ENCODE results near the gene MYO10. TPM values are rescaled to one million over a fixed set of nuclear protein-coding genes. Genes with fewer than 3 reads are reported as not detected.

The MYO10 gene
- total RNA-seq, 2 donors from 2014 or later = 24.7 to 77.0 TPM

GRCh38 chr5:16980983-16981382, 44.9 kb upstream of the MYO10 start:
- 53% methylated on average over 3 of the region's 3 CpGs for WGBS
- intact Hi-C loops (cut with DNase I) = no loop called here
- TF ChIP-seq CTCF (IDR thresholded peaks at IDR 0.05) = no peak
- no peak for TF ChIP-seq POLR2AphosphoS5 (IDR thresholded peaks at IDR 0.05)
- TF ChIP-seq POLR2A (IDR thresholded peaks at IDR 0.05) = no peak
- Histone ChIP-seq H3K4me3 (no peak overlapping the region), H3K4me1 (replicated peaks) (no peaks in the 10 kb centered on the region), H3K36me3 (no peaks in the 10 kb centered on the region), H3K9me3 (no peaks in the 10 kb centered on the region), H3K27me3 (replicated peaks; ENCODE audit: insufficient read depth) (no peaks in the 10 kb centered on the region), H3K27ac (no peak overlapping the region)
- DNase-seq (ENCODE audit: low spot score) = no peak

DNA sequence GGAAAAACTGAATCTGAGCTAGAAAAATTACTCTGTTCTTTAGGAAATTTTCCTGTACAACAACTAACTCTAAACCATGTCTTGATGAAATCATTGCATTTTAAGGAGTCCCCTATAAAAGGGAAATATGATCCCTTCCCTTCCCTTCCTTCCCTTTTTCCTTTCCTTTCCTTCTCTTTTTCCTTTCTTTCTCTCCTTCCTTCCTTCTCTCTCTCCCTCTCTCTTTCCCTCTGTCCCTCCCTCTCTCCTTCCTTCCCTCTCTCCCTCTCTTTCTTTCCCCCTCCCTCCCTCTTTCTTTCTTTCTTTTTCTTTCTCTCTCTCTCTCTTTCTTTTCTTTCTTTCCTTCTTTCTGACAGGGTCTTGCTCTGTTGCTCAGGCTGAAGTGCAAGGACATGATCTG, 42.2 kb upstream of the MYO10 start:
- Histone ChIP-seq H3K36me3 (no peaks in the 10 kb centered on the region), H3K27me3 (replicated peaks; ENCODE audit: insufficient read depth) (no peaks in the 10 kb centered on the region), H3K4me1 (replicated peaks) (no peaks in the 10 kb centered on the region), H3K9me3 (no peaks in the 10 kb centered on the region), H3K27ac (no peak overlapping the region), H3K4me3 (no peak overlapping the region)
- intact Hi-C loops (cut with DNase I) = no loop called here
- no peak for DNase-seq (ENCODE audit: low spot score)
- TF ChIP-seq CTCF (IDR thresholded peaks at IDR 0.05) (no peak), POLR2A (IDR thresholded peaks at IDR 0.05) (no peak), POLR2AphosphoS5 (IDR thresholded peaks at IDR 0.05) (no peak)

- no peaks in the 10 kb centered on the region for H3K27me3 ChIP-seq (replicated peaks; ENCODE audit: insufficient read depth)
- H3K36me3 ChIP-seq = no peaks in the 10 kb centered on the region
- H3K4me3 ChIP-seq = no peak overlapping the region
- H3K9me3 ChIP-seq = no peaks in the 10 kb centered on the region
- H3K4me1 ChIP-seq (replicated peaks) = no peaks in the 10 kb centered on the region
- no peak overlapping the region for H3K27ac ChIP-seq
- no peak for TF ChIP-seq CTCF (IDR thresholded peaks at IDR 0.05)
- intact Hi-C loops (cut with DNase I) = no loop called here
- DNase-seq (ENCODE audit: low spot score) = no peak
- 73% methylated on average over 1 of the region's 1 CpG for WGBS
Observed at GRCh38 chr5:16976625-16977008, 40.5 kb upstream of the MYO10 start.

GRCh38 chr5:16975950-16976624, 40.0 kb upstream of the MYO10 start:
- Histone ChIP-seq H3K27me3 (replicated peaks; ENCODE audit: insufficient read depth) (no peaks in the 10 kb centered on the region), H3K4me1 (replicated peaks) (no peaks in the 10 kb centered on the region), H3K4me3 (no peak overlapping the region), H3K27ac (no peak overlapping the region), H3K36me3 (no peaks in the 10 kb centered on the region), H3K9me3 (no peaks in the 10 kb centered on the region)
- 91% methylated on average over 2 of the region's 2 CpGs for WGBS
- no peak for DNase-seq (ENCODE audit: low spot score)
- TF ChIP-seq POLR2AphosphoS5 (IDR thresholded peaks at IDR 0.05) (no peak), POLR2A (IDR thresholded peaks at IDR 0.05) (no peak), CTCF (IDR thresholded peaks at IDR 0.05) (no peak)
- intact Hi-C loops (cut with DNase I) = no loop called here

DNA sequence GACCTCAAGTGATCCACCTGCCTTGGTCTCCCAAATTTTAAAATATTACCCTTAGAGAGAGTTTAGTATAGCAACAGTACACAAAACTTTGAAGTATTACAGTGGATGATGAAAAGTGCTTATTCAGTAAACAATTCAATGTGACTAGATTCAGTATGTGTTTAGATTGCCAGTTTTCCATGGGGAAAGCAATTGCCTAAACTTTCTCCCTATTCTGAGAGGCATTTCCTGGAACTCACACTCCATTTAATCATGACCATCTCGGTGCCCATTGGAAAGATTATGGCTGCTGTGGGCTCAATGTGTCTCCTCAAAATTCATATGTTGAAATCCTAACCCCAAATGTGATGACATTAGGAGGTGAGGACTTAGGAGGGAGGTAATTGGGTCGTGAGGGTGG, 38.9 kb upstream of the MYO10 start:
- no peak overlapping the region for H3K27ac ChIP-seq
- no peaks in the 10 kb centered on the region for H3K9me3 ChIP-seq
- no peaks in the 10 kb centered on the region for H3K27me3 ChIP-seq (replicated peaks; ENCODE audit: insufficient read depth)
- 92% methylated on average over 2 of the region's 2 CpGs for WGBS
- H3K4me1 ChIP-seq (replicated peaks) = no peaks in the 10 kb centered on the region
- no peak overlapping the region for H3K4me3 ChIP-seq
- no peak for TF ChIP-seq POLR2A (IDR thresholded peaks at IDR 0.05)
- no peak for TF ChIP-seq POLR2AphosphoS5 (IDR thresholded peaks at IDR 0.05)
- no peak for TF ChIP-seq CTCF (IDR thresholded peaks at IDR 0.05)
- no peak for DNase-seq (ENCODE audit: low spot score)
- intact Hi-C loops (cut with DNase I) = no loop called here
- H3K36me3 ChIP-seq = no peaks in the 10 kb centered on the region
